Measurements from ENCODE around the gene GLUD1. TPM values are rescaled to one million over a fixed set of nuclear protein-coding genes. Genes with fewer than 3 reads are reported as not detected.
A peak's percentile ranks its signal among the peaks of the same experiment; 100 is the strongest.
"Not testable (repeated sequence)": the region's sequence is repeated elsewhere in the genome, so short reads cannot be mapped to it uniquely, and the experiment has no call there.

The GLUD1 gene
- total RNA-seq, 8 experiments from 2014 or later = 70.2 to 310 (median 102) TPM

DNA sequence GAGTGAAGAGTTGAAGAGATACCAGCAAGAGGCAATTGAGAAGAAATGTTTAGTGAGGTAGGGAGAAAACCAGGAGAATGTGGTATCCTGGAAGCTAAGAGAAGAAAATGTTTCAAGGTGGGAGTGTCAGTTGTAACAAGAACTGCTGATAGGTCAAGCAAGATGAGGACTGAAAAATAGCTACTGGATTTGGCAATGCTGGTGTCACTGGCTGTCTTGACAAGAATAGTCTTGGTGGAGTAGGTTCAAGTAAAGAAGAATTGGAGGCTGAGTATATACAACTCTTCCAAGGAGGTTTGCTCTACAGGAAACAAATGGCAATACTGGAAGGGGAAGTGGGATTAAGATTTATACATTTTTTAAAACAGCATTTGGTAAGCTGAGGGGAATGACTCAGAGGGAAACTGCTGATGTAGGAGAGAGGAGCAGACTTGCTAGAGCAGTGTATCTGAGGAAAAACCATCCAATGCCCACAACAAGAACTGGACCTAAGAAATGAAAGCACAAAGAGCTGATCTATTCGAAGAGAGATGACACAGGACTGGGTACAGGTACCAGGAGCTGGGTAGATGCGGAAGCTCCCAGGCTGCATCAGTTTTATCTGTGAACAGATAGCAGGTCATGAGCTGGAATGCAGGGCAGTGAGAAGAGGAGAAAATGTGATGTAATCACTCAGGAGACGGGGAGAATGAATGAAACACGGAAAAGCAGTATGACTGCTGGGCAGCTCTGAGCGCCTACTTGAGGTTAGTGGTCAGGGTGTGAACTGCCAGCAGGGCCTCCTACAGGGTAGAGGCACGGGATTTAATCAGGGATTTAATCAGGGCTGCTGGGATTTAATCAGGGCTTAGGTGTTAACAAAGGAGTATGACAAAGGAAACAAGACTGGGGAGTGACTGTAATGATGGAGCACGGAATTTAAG, 40.0 kb downstream of the GLUD1 start:
- Histone ChIP-seq H3K4me3 (no peak overlapping the region), H3K27ac (no peak overlapping the region), H3K4me1 (replicated peaks in 1 of 2) (no peaks in the 10 kb centered on the region)
- 75 to 100% (median 85%) methylated on average over 1 to 5 of the region's 7 CpGs for WGBS, 10 experiments
- in situ Hi-C loops (cut with MboI; ENCODE audit: low pct_unique_long_range_greater_than_20kb in 2 of 9, low sequenced_read_pairs in 9 of 9, unreplicated experiment in 9 of 9) = loop anchor here in 2 of 9 experiments (25.0 kb wide), 1 partner anchor 117 kb away; no protein-coding TSS in a partner anchor
- peak in 4 of 8 experiments; percentile 11 to 68 (median 60) for ATAC-seq (replicated peaks in 6 of 8)

DNA sequence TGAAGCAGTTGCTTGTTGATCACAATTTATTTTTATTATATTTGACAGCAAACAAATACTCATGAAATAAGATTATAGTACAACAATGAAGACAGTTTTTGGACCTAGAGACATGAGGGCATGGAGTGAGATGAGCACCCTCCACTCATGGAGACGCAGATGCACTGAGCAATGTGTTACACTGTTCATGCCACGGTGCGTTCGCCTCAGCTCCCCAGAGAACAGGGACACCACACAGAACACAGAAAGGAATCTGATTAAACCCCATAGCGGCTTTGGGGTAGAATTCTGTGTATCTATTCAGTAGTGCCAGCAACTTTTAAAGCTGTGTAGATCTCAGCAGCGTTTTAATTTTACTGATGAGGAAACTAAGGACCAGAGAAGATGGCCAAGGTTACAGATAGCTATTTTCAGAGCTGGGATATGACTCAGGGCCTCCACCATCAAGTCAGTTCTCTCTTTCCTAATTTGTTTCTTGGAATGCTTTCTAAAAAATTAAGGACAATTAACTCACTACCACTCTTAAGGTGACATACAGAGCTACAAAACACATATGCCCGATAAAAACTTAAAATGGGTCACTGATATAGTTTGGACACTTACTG, 41.0 kb downstream of the GLUD1 start:
- in situ Hi-C loops (cut with MboI; ENCODE audit: low pct_unique_long_range_greater_than_20kb in 2 of 9, low sequenced_read_pairs in 9 of 9, unreplicated experiment in 9 of 9) = loop anchor here in 2 of 9 experiments (25.0 kb wide), 1 partner anchor 116 kb away; no protein-coding TSS in a partner anchor
- peak in 1 of 8 experiments; percentile 12 for ATAC-seq (replicated peaks in 6 of 8)
- Histone ChIP-seq H3K4me1 (replicated peaks in 1 of 2) (no peaks in the 10 kb centered on the region), H3K4me3 (no peak overlapping the region), H3K27ac (no peak overlapping the region)
- 61 to 100% (median 95%) methylated on average over 2 to 6 of the region's 7 CpGs; no CpG with 5 or more reads in 2 of the 10 experiments for WGBS, 10 experiments

DNA sequence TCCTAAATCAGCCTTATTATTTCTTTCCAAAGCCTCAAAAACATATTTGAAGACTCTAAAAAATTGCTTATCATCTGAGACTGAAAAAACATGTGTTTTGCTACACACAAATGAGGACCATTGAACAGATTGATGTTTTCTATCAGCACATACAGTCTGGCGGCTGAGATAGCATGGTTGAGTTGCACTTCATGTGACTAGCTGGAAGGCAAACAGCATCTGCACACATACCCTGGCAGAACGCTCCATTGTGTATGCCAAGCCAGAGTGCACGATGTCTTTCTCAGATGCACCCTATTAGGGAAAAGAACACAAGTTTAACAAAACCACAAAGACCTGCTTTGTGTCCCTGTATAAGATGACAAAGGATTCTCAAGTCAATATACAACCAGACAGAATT, 41.5 kb downstream of the GLUD1 start:
- Histone ChIP-seq H3K4me1 (replicated peaks in 1 of 2) (no peaks in the 10 kb centered on the region), H3K4me3 (no peak overlapping the region), H3K27ac (no peak overlapping the region)
- ATAC-seq (replicated peaks in 6 of 8) = peak in 2 of 8 experiments; percentile 1 to 85
- in situ Hi-C loops (cut with MboI; ENCODE audit: low pct_unique_long_range_greater_than_20kb in 2 of 9, low sequenced_read_pairs in 9 of 9, unreplicated experiment in 9 of 9) = loop anchor here in 2 of 9 experiments (25.0 kb wide), 1 partner anchor 116 kb away; no protein-coding TSS in a partner anchor
- WGBS, 10 experiments = 17 to 100% (median 89%) methylated on average over 1 to 3 of the region's 3 CpGs; no CpG with 5 or more reads in 2 of the 10 experiments

DNA sequence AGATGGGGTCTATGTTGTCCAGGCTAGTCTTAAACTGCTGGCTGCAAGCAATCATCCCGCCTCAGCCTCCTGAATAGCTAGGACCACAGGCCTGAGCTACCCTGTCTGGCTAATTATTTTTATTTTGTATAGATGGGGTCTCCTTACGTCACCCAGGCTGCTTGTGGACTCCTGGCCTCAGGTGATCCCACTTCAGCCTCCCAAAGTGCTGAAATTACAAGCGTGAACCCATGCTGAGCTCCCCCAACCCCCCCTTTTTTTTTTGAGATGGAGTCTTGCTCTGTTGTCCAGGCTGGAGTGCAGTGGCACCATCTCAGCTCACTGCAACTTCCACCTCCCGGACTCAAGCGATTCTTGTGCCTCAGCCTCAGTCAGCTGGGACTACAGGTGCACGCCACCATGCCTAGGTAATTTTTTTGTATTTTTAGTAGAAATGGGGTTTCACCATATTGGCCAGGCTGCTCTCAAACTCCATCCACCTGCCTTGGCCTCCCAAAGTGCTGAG, 49.2 kb downstream of the GLUD1 start:
- Histone ChIP-seq H3K27ac (no peak overlapping the region), H3K4me3 (no peak overlapping the region), H3K4me1 (replicated peaks in 1 of 2) (no peaks in the 10 kb centered on the region)
- WGBS, 10 experiments = 80 to 100% (median 96%) methylated on average over 1 to 6 of the region's 6 CpGs; no CpG with 5 or more reads in 1 of the 10 experiments
- in situ Hi-C loops (cut with MboI; ENCODE audit: low pct_unique_long_range_greater_than_20kb in 2 of 9, low sequenced_read_pairs in 9 of 9, unreplicated experiment in 9 of 9) = no loop called here
- peak in 1 of 8 experiments; percentile 1 for ATAC-seq (replicated peaks in 6 of 8)

DNA sequence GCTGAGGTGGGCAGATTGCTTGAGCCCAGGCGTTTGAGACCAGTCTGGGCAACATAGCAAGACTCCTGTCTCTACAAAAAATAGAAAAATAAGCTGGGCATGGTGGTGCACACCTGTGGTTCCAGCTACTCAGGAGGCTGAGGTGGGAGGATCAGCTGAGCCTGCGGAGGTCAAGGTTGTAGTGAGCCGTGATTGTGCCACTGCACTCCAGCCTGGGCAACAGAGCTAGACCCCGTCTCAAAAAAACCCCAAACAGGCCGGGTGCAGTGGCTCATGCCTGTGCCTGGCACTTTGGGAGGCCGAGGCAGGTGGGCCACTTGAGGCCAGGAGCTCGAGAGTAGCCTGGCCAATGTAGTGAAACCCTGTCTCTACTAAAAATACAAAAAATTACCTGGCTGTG, 51.1 kb downstream of the GLUD1 start:
- H3K27ac ChIP-seq; H3K4me3 ChIP-seq; in situ Hi-C loops (cut with MboI; ENCODE audit: low pct_unique_long_range_greater_than_20kb in 2 of 9, low sequenced_read_pairs in 9 of 9, unreplicated experiment in 9 of 9); ATAC-seq (replicated peaks in 6 of 8); H3K4me1 ChIP-seq (replicated peaks in 1 of 2): not testable (repeated sequence)
- WGBS, 10 experiments = 80 to 95% methylated on average over 2 to 4 of the region's 7 CpGs; no CpG with 5 or more reads in 8 of the 10 experiments

DNA sequence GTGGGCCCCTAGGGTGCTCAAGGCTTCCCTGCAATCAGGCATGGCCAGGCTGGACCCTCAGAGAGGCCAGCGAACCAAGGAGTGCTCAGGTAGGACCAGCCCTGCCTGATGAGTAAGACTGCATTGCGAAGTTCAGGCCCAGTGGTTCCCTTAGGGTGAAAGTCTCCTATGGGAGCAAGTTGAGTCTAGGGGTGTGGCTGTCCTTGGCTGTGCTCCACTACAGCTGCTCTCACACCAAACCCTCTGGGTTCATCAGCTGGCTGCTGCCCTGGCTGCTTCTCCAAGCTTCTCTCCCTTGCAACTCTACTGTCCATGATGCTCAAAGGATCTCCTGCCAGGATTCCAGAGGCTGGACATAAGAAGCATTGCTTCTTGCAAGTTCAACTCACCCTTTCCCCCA, 55.9 kb downstream of the GLUD1 start:
- Histone ChIP-seq H3K4me3 (no peak overlapping the region), H3K4me1 (replicated peaks in 1 of 2) (no peaks in the 10 kb centered on the region), H3K27ac (no peak overlapping the region)
- WGBS, 10 experiments = 90% methylated on average over 2 of the region's 2 CpGs; no CpG with 5 or more reads in 9 of the 10 experiments
- ATAC-seq (replicated peaks in 6 of 8) = peak in 3 of 8 experiments; percentile 30 to 72 (median 53)
- in situ Hi-C loops (cut with MboI; ENCODE audit: low pct_unique_long_range_greater_than_20kb in 2 of 9, low sequenced_read_pairs in 9 of 9, unreplicated experiment in 9 of 9) = no loop called here

DNA sequence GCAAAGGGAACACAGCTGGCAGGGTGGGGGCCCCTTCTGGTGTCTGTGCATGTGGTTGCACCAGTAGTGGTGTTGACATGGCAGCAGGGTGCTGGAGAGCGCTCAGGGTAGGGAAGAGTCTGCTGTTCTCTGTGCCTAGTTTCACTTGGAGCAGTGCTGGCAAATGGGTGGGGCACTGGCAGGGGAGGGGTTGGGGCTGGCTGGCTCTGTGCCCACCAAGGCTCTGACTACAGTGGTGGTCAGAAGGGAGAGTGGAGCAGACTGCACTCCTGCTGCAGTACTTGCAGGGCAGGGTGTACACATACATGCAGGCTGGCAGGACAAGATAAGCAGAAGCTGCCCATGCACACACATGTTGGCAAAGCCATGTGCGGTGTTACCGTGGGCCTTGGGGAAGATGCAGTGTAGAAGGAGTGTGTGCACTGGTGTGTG, 56.3 kb downstream of the GLUD1 start:
- peak in 4 of 8 experiments; percentile 17 to 55 (median 34) for ATAC-seq (replicated peaks in 6 of 8)
- Histone ChIP-seq H3K27ac (no peak overlapping the region), H3K4me1 (replicated peaks in 1 of 2) (no peaks in the 10 kb centered on the region), H3K4me3 (no peak overlapping the region)
- in situ Hi-C loops (cut with MboI; ENCODE audit: low pct_unique_long_range_greater_than_20kb in 2 of 9, low sequenced_read_pairs in 9 of 9, unreplicated experiment in 9 of 9) = no loop called here
- 92% methylated on average over 2 of the region's 3 CpGs; no CpG with 5 or more reads in 9 of the 10 experiments for WGBS, 10 experiments

DNA sequence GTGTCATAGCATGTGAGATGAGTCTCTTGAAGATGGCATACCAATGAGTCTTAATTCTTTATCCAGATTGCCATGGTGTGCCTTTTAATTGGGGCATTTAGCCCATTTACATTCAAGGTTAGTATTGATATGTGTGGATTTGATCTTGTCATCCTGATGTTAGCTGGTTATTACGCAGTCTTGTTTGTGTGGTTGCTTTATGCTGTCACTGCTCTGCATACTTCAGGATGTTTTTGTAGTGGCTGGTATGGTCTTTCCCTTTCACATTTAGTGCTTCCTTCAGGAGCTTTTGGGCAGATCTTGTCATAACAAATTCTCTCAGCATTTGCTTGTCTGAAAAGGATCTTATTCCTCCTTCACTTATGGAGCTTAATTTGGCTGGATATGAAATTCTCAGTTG, 58.0 kb downstream of the GLUD1 start:
- no peak overlapping the region for H3K4me3 ChIP-seq
- WGBS, 10 experiments = 63 to 100% (median 100%) methylated on average over 1 of the region's 1 CpG; no CpG with 5 or more reads in 3 of the 10 experiments
- in situ Hi-C loops (cut with MboI; ENCODE audit: low pct_unique_long_range_greater_than_20kb in 2 of 9, low sequenced_read_pairs in 9 of 9, unreplicated experiment in 9 of 9) = no loop called here
- no peaks in the 10 kb centered on the region for H3K4me1 ChIP-seq (replicated peaks in 1 of 2)
- no peak for ATAC-seq (replicated peaks in 6 of 8)
- H3K27ac ChIP-seq = no peak overlapping the region

DNA sequence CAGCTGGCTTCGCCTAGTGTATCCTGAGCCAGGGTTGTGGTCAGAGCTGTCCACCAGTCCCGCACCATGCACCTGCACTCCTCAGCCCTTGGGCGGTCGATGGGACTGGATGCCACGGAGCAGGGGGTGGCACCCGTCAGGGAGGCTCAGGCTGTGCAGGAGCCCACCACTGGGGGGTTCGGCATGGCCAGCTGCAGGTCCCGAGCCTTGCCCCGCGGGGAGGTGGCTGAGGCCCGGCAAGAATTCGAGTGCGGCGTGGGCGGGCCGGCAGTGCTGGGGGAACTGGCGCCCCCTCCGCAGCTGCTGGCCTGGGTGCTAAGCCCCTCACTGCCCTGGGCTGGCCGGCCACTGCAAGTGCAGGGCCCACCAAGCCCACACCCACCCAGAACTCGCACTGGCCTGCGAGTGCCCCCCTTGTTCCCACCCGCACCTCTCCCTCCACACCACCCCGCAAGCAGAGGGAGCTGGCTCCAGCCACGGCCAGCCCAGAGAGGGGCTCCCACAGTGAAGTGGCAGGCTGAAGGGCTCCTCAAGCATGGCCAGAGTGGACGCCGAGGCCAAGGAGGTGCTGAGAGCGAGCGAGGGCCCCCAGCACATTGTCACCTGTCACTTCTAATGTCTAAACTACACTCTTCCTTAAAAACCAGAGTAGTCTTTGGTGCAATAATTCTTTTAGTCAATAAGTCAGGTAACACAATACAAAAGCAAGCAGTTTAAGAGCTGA, 63.6 kb downstream of the GLUD1 start:
- in situ Hi-C loops (cut with MboI; ENCODE audit: low pct_unique_long_range_greater_than_20kb in 2 of 9, low sequenced_read_pairs in 9 of 9, unreplicated experiment in 9 of 9) = no loop called here
- ATAC-seq (replicated peaks in 6 of 8) = no peak
- Histone ChIP-seq H3K4me1 (replicated peaks in 1 of 2) (no peaks in the 10 kb centered on the region), H3K27ac (no peak overlapping the region), H3K4me3 (no peak overlapping the region)
- WGBS, 10 experiments = 64 to 100% (median 90%) methylated on average over 1 to 5 of the region's 28 CpGs; no CpG with 5 or more reads in 3 of the 10 experiments

DNA sequence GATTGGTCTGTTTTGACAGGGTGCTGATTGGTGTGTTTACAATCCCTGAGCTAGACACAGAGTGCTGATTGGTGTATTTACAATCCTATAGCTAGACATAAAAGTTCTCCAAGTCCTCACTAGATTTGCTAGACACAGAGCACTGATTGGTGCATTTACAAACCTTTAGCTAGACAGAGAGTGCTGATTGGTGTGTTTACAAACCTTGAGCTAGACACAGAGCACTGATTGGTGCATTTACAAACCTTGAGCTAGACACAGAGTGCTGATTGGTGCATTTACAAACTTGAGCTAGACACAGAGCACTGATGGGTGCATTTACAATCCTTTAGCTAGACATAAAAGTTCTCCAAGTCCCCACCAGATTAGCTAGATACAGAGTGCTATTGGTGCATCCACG, 64.2 kb downstream of the GLUD1 start:
- H3K4me1 ChIP-seq (replicated peaks in 1 of 2); H3K4me3 ChIP-seq; H3K27ac ChIP-seq; in situ Hi-C loops (cut with MboI; ENCODE audit: low pct_unique_long_range_greater_than_20kb in 2 of 9, low sequenced_read_pairs in 9 of 9, unreplicated experiment in 9 of 9); ATAC-seq (replicated peaks in 6 of 8): not testable (repeated sequence)
- 20 to 100% (median 100%) methylated on average over 1 of the region's 1 CpG; no CpG with 5 or more reads in 5 of the 10 experiments for WGBS, 10 experiments

DNA sequence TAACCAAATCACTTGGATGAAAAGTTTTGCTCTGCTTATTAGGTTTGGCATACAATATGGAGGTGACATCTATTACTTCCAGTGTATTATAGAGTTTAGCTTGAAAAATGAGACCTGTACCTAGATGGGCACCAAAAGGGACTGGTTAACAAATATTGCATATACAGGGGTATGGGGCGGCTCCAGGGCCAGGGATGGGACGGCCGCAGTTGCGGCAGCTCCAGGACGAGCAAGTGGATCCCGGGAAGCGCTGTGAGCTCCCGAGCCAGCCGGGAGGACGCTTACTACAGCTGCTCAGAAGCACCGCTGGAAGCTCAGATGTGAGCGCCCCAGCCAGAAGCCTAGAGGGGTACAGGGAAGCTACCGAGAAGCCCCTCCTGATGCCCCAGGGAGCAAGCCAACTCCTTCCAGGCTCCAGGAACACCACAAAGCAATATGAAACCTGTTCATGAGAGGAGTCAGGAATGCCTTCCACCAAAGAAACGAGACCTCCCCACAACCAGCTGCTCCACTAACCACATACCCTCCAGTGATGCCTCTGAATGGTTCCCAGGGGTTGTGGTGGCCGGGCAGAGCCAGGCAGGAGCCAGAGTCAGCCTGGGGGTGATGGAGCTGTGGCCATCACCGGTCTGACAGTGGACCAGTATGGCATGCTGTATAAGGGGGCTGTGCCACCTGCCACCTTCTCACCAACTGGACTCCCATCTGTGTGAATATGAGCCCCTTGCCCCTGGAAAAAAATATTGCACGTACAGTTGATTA, 67.7 kb downstream of the GLUD1 start:
- WGBS, 10 experiments = 100% methylated on average over 1 to 2 of the region's 17 CpGs; no CpG with 5 or more reads in 7 of the 10 experiments

More for the DNA sequence above, 67.7 kb downstream of the GLUD1 start:
- H3K4me3 ChIP-seq; ATAC-seq (replicated peaks in 6 of 8); H3K4me1 ChIP-seq (replicated peaks in 1 of 2); in situ Hi-C loops (cut with MboI; ENCODE audit: low pct_unique_long_range_greater_than_20kb in 2 of 9, low sequenced_read_pairs in 9 of 9, unreplicated experiment in 9 of 9); H3K27ac ChIP-seq: not testable (repeated sequence)

Data from motor neuron (in vitro differentiated cells).